Measurements from ENCODE around the gene PDE6H. TPM values are rescaled to one million over a fixed set of nuclear protein-coding genes. Genes with fewer than 3 reads are reported as not detected.

PDE6H gene
- total and polyA plus RNA-seq, 10 of the 15 experiments (the other 5 are each of a cell fraction or from before 2014, with no cell fraction given), result 0.16 TPM; not detected in 9

DNA sequence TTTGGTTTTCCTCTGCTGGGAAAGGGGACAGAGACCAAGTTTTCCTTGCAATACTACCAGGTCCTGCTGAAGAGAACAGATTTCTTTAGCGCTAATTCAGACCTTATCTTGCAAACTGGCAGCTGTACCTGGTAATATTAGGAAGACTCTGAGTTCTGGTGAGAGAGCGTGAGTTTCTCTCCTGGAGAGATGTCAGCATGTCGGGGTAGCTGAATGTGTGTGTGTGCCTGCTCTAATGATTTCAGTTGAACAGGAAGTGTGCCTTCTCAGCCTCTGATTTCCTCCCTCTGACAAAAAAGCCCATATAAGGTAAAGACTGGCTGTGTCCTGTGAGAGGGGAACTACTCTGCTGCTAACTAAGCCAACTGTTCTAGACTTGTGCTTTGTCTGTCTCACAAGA is 24.2 kb upstream of the PDE6H start (continued):
- TF ChIP-seq, protein P1, sequence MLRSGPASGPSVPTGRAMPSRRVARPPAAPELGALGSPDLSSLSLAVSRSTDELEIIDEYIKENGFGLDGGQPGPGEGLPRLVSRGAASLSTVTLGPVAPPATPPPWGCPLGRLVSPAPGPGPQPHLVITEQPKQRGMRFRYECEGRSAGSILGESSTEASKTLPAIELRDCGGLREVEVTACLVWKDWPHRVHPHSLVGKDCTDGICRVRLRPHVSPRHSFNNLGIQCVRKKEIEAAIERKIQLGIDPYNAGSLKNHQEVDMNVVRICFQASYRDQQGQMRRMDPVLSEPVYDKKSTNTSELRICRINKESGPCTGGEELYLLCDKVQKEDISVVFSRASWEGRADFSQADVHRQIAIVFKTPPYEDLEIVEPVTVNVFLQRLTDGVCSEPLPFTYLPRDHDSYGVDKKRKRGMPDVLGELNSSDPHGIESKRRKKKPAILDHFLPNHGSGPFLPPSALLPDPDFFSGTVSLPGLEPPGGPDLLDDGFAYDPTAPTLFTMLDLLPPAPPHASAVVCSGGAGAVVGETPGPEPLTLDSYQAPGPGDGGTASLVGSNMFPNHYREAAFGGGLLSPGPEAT (IDR thresholded peaks at IDR 0.05; ENCODE audit: low read depth), result 0 out of 2 replicates have a peak, but pooled peaks have one; percentile 24
- TF ChIP-seq BHLHE40 (IDR thresholded peaks at IDR 0.05; ENCODE audit: borderline replicate concordance in 1 of 2, low read depth in 2 of 2, low read length in 1 of 2) (peak; percentile 51 to 63; a peak in 2 of 4 replicates), MLLT1 (IDR thresholded peaks at IDR 0.05) (peak; percentile 88), CREM (IDR thresholded peaks at IDR 0.05; ENCODE audit: low read depth) (peak; percentile 71), NBN (IDR thresholded peaks at IDR 0.05) (peak; percentile 78), MEF2A (IDR thresholded peaks at IDR 0.05; ENCODE audit: insufficient read depth, low read depth, low read length) (0 out of 2 replicates have a peak, but pooled peaks have one; percentile 28), ZNF207 (IDR thresholded peaks at IDR 0.05; ENCODE audit: borderline replicate concordance) (no peak), IKZF2 (IDR thresholded peaks at IDR 0.05) (peak; percentile 23 to 33; a peak in 1 of 4 replicates), SRF (IDR thresholded peaks at IDR 0.05; ENCODE audit: low read depth in 2 of 2, low read length in 2 of 2) (peak; percentile 96 to 100), JUND (IDR thresholded peaks at IDR 0.05; ENCODE audit: low read depth, low read length) (no peak), ZNF622 (IDR thresholded peaks at IDR 0.05) (no peak), JUNB (IDR thresholded peaks at IDR 0.05) (peak; percentile 17; the same call in 1 of the 2 replicates), FOS (IDR thresholded peaks at IDR 0.05; ENCODE audit: borderline replicate concordance, extremely low read depth, insufficient read length) (no peak), NRF1 (conservative IDR thresholded peaks at IDR 0.05; ENCODE audit: low read depth, low read length) (no peak), ZBED1 (IDR thresholded peaks at IDR 0.05; ENCODE audit: borderline replicate concordance) (peak; percentile 76), POLR2A (IDR thresholded peaks at IDR 0.05; ENCODE audit: low read depth, low read length) (peak; percentile 79), PML (IDR thresholded peaks at IDR 0.05; ENCODE audit: low read length) (peak; percentile 92), SIN3A (IDR thresholded peaks at IDR 0.05; ENCODE audit: low read depth, low read length) (no peak), IRF3 (IDR thresholded peaks at IDR 0.05) (no peak), RCOR1 (conservative IDR thresholded peaks at IDR 0.05; ENCODE audit: low read depth, low read length) (no peak), CREB1 (IDR thresholded peaks at IDR 0.05; ENCODE audit: low read depth) (peak; percentile 46; the same call in 1 of the 2 replicates), FOXM1 (IDR thresholded peaks at IDR 0.05; ENCODE audit: low read depth, low read length) (peak; percentile 47; the same call in 1 of the 2 replicates)
- TF ChIP-seq, protein P2, sequence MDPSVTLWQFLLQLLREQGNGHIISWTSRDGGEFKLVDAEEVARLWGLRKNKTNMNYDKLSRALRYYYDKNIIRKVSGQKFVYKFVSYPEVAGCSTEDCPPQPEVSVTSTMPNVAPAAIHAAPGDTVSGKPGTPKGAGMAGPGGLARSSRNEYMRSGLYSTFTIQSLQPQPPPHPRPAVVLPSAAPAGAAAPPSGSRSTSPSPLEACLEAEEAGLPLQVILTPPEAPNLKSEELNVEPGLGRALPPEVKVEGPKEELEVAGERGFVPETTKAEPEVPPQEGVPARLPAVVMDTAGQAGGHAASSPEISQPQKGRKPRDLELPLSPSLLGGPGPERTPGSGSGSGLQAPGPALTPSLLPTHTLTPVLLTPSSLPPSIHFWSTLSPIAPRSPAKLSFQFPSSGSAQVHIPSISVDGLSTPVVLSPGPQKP (IDR thresholded peaks at IDR 0.05; ENCODE audit: low read depth, low read length), result peak; percentile 99
- TF ChIP-seq, protein P3, sequence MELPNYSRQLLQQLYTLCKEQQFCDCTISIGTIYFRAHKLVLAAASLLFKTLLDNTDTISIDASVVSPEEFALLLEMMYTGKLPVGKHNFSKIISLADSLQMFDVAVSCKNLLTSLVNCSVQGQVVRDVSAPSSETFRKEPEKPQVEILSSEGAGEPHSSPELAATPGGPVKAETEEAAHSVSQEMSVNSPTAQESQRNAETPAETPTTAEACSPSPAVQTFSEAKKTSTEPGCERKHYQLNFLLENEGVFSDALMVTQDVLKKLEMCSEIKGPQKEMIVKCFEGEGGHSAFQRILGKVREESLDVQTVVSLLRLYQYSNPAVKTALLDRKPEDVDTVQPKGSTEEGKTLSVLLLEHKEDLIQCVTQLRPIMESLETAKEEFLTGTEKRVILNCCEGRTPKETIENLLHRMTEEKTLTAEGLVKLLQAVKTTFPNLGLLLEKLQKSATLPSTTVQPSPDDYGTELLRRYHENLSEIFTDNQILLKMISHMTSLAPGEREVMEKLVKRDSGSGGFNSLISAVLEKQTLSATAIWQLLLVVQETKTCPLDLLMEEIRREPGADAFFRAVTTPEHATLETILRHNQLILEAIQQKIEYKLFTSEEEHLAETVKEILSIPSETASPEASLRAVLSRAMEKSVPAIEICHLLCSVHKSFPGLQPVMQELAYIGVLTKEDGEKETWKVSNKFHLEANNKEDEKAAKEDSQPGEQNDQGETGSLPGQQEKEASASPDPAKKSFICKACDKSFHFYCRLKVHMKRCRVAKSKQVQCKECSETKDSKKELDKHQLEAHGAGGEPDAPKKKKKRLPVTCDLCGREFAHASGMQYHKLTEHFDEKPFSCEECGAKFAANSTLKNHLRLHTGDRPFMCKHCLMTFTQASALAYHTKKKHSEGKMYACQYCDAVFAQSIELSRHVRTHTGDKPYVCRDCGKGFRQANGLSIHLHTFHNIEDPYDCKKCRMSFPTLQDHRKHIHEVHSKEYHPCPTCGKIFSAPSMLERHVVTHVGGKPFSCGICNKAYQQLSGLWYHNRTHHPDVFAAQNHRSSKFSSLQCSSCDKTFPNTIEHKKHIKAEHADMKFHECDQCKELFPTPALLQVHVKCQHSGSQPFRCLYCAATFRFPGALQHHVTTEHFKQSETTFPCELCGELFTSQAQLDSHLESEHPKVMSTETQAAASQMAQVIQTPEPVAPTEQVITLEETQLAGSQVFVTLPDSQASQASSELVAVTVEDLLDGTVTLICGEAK (IDR thresholded peaks at IDR 0.05; ENCODE audit: borderline replicate concordance), result no peak
